Activated CD4-positive, CD25-positive, alpha-beta regulatory T cell (primary cell): ENCODE measurements around the gene ENOX2.
"Not testable (repeated sequence)": the region's sequence is repeated elsewhere in the genome, so short reads cannot be mapped to it uniquely, and the experiment has no call there.

Source experiments
- DNase-seq, 4 experiments: peaks; one replicate each; lab custom pipeline; 2025; lab: John Stamatoyannopoulos, UW

ENOX2 gene

DNA sequence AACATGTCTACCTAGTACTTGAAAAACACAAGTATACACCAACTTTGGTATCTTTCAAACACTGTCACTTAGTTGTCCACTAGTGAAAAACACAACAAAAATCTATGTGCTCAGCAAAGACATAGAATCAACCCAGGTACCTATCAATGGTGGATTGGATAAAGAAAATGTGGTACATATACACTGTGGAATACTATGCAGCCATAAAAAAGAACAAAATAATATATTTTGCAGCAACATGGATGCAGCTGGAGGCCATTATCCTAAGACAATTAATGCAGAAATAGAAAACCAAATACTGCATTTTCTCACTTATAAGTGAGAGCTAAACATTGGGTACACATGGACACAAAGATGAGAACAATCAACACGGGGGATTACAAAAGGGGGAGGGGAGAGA, 148.7 kb downstream of the ENOX2 start:
- DNase-seq, result no peak

DNA sequence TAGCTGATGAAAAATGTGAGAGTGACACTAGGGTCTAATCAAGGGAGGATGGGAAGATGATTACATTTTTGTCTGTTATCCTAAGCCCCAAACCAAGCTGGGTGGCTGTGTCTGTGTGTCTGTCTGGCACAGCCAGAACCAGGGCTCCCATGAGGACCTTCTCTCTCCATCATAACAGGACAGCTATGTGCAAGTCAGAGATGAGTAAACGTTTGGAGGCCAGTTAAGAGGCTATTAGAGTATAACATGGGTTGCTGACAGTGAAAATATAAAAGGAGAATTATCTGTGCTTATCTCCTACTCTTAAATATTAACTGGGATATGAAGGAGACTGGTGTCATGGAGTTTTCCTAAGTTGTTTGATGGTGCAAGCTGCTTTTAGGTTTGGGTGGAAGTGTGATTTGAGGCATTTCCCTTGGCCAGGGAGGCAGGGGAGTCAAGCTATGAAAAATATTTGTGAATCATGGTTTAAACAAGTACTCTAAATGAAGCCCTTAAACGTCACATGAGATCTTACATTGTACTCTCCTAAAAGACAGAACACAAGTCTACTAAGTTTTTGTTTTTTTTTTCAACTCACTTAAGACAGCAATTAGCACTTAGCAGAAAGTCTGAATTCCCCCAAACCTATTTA, 156.2 kb downstream of the ENOX2 start:
- no peak for DNase-seq

DNA sequence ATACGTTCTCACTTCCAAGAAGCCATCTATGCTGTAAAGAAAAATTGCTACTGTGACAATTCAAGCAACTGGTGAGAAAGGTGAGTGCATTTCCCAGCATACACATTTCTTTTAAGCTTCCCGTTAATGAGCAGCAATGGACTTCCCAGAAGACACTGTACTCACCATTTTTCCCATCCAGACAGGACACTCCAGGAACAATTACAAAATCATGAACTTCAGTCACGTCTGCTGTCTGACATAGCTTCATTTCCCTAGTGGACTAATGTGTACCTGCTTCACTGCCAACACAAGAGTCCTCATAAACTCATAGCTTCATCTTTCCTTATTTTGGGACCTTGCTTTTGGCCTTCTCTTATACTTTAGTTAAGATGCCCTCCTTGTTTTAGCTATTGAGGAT, 156.9 kb downstream of the ENOX2 start:
- DNase-seq, result no peak

DNA sequence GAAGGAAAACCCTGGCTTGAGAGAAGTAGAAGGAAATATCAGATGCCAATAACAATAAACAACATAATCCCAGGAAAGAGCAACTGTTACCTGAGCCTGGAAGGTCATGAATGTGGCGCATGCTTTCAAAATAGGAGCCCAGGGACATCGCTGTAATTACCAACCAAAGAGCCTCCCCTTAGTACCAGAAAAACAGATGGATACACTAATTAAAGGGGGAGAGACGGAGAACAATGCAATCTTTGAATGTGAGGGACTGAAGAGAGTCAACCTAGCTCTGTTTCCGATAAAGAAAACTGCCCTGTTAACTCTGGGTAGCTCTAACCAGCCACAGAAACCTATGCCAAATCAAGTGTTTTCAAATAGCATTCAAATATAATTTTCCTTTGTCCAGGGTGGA, 161.4 kb downstream of the ENOX2 start:
- DNase-seq, result no peak

DNA sequence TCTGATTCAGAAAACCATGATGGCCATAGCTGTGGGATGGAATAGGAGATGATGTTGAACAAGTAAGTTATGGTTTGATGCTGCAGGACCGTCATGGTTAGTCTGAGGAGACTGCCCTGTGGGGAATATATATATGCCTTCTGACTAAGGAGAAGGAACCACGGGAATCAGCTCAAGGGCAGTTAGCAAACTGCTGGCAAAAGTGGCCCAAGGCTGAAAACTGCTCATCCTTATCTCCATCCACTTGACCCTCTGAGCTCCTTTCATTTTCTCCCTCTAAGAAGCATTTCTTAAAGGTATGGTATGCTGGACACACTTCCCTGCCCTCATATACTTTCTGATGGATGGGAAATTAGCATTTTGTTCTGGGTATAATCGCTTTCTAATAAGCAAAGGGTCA, 161.9 kb downstream of the ENOX2 start:
- DNase-seq, result no peak

DNA sequence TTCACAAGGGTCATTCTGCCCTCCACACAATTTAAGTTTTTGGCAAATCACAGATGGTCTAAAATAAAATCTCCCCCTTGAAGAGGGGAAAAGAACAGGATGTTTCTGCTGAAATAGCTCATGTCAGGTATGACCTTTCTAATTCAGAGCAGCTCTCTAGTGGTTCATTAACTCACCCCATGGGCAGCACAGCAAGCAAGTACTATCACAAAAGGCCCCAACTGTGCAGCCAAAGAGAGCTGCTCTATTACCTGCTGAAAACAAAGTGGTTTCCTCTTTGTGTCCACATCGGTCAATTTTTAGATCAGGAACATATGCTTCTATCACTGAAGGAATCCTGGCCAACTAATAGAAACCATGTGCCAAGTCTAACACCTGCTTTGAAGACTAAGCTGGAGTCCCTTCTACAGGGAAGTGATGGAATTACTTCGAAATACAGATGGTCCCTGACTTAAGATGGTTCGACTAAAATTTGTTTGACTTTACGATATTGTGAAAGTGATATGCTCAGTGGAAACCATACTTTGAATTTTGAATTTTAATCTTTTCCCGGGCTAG, 164.3 kb downstream of the ENOX2 start:
- no peak for DNase-seq

DNA sequence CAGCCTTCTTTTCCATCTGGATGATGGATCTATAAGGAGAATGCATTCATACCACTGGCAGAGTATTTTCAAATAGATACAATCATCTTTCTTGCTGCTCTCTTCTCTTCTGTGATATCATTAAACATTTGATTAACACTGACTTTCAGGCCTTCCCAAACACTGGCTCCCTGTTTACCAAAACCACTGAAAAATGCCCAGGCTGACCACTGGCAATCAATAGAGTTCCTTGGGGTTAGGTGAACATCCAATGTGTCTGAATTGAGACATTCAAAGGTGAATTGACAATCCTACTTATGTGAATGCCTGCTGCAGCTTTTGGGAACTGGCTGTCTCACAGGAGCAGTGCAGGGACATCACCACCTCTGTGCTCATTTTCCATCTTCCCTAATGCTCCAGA, 168.3 kb downstream of the ENOX2 start:
- DNase-seq, result no peak

DNA sequence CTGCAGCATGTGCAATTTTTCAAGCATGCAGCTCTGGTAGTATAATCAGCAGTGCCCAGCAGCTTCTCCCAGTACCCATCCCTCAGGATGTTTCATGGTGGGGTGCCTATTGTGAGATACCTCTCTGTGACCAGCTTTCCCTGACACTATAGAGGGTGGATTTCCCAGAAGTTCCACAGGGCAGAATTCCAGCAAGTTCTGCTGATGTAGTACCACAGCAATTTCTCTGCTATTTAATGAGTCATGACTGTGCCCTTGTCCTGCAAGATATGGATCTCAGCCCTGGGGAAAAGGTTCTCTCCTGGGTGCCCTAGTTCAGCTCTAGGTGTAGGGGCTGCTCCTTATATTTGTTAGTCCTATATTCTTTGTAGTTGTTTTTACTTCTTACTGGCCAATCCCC, 174.8 kb downstream of the ENOX2 start:
- DNase-seq, result no peak

DNA sequence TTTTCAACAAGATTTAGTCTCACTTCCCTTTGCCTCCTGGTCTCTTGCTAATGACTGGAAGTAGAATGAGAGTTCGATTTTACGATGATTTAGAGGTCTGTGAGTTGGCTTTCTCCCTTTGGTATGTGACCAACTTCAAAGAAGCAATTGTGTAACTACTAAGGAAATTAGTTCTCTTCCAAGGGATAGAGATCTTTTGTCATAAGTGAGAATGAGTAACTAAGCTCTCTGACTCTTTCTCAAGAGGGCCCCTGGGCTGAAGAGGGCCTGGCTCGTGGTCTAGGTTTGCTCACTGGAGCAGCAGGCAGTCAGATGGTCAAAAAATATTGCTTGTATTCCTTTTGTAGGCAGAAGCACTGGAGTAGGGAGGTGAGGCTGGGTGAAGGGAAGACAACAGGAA, 176.3 kb downstream of the ENOX2 start:
- DNase-seq, result no peak

DNA sequence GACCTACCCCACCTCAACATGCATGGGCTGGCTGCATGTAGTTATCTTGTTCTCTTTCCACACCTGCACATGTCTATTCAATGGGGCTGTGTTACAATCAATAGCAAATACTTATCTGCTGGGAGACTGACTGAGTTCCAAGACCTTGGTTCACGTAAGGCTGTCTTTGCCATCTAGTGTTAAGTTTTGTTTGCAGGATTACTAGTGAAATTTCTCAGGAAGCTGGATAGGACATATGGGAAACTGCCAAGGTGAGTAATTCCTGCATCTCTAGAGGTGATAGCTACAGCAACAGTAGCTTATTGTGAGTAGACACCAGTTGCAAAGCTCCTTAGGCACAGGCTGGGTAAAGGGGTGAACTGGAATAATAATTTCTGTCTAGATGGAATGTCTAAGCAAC, 177.5 kb downstream of the ENOX2 start:
- DNase-seq, result no peak

DNA sequence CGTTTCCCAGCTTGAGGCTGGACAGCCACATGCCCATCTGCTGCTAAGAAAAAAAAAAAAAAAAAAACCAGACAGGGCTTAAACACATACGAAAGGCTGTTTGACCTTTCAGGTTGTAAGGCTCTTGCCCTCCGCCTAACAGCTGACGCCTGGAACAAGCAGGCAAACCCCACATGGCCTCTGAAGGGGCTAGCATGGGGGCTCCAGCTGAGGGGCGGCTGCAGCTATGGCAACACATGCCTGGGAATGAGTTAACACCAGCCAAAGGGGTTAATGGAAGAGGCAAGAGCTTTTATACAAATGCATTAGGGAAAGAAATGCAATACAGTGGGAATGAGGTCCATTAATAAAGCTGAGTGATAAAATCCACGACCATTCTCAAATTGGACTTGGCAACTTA, 183.6 kb downstream of the ENOX2 start:
- no peak for DNase-seq

DNA sequence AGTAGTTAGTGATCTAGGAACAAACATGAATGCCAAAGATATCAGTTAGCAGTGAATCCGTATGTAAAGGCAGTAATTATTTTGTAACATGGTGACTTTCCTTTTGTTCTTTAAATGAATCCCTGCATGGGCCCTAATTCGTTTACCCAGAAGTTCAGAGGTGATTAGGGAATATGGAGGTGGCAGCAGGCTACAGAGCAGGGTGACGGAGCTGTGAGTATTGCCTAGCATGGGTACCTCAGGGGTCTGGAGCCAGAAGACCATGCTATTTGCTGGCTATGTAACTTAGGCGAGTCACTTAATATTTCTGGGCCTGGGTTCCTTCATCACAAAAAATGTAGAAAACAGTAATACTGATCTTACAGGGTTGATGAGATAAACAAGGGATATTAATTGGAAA, 184.9 kb downstream of the ENOX2 start:
- DNase-seq, result no peak

DNA sequence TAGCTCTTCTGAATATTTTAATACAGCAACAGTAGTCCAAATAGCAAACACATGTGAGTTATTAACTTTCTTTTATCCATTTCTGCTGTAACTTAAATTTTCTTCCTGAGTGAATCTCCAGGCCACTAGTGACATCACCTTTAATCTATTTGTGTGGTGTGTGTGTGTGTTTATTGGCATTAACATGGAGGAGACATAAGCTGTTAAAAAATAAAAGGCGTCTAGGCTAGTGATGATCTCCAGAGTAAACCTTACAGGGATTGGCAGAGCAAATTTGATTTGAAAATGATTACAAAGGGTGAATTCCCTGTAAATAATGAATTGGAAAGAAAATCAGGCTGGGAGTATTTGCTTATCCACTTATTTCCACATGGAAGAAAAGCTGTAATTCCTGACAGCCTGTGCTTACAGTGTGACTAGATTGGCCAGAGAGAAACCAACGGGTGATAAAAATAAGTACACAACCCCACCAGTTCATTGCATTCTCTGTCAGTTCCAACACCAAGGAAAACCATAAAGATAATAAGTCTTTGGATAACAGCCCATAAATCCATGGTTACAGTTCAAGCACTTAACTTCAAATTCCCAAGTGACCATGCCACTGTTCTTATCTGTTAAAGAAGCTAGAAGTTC, 186.1 kb downstream of the ENOX2 start:
- DNase-seq, result no peak

DNA sequence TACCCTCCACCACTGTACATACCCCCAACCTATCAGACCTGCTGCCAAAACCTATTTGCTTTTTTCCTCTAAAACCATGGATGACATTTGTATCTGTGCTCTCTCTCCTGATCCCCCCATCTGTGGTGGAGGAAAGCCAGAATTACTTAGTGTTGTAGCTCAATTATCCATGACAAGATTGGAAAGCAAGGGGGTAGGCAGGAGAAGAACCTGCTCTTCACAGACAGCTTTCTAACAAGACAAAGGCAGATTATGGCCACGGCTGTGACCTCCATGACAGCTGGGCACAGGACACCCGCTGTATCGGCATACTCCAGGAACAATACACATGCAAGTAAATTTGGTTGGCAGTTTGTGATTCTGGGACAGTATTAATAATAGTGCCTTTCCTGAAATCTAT, 186.7 kb downstream of the ENOX2 start:
- DNase-seq, result no peak

DNA sequence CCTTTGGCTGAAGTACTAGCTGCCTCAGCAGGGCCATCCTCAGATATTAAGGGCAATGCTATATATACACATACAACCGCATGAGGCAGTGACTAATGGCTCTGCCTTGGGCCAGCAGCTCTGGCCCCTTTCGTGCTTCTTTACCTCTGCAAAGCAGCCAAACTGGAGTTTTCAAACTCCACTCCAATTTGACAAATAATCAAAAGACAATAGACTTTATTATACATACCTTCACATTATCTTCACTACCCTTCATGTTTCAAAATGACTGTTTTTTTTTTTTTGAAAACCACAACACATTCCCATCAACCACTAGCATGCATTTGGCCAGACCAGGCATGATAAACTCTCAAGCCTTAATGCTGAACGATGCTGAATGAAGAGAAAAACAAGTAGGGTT, 187.7 kb downstream of the ENOX2 start:
- no peak for DNase-seq

DNA sequence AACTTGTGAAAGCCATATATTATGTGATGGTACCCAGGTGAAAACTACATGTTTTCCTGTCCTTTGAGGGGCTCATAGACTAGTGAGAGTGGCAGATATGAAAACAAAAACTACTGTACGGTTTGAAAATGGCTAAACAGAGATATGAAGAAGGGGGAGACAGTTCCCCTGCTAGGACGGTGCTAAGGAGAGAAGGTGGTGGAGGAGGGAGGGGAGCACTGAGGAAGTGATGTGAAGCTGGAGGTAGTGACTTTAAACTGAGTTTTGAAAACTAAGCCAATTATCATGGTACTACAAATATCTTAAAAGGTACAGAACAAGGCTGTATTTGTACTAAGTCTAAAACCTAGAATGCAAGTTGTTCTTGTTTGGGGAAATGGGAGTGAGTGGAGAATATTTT, 188.3 kb downstream of the ENOX2 start:
- DNase-seq, result no peak

DNA sequence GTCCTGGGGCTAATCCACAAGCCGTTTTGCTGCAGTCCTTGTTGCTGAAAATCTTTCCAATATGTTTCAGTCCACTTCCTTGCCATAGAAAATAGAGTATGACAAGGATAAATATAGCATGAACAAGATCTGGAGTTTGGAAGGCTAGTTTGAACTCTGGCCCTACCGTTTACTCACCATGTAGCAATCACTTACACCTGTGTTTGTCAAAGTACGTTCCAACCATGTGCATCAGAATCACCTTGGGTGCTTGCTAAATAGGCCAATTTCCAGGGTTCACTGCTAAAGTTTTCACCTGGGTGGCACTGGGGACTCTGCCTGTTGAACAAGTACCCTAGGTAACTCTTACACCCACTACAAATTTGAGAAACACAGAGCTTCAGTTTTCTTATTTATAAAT, 188.9 kb downstream of the ENOX2 start:
- DNase-seq, result no peak

DNA sequence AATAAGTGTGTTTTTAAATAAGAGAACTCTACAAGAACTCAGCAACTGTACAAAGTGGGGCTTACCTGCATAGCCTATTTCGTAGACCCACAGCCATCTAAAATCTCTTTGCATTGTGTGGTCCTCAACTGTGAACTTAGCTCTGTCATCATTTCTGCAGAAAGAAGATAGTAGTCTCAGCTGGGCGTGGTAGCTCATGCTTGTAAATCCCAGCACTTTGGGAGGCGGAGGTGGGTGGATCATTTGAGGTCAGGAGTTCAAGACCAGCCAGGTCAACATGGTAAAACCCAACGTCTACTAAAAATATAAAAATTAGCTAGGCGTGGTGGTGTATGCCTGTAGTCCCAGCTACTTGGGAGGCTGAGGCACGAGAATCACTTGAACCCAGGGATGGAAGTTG, 193.8 kb downstream of the ENOX2 start:
- not testable (repeated sequence) for DNase-seq

DNA sequence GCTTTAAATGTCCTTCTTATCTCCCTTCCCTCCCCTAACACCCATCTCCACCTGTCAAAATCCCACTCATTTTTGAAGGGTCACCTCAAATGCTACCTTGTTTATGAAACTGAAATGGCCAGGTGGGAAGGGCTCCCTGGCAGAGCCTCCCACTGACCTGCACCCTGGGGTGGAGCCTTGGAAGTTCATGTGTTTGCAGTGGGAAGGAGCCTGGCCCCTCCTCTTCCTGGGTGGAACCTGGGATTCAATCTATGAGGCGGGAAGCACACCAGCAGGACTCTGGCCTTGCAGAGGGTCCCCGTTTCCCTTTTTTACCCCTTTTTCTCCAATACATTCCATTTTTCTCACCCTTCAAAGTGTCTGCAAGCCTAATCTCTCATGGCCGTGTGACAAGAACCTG, 197.4 kb downstream of the ENOX2 start:
- DNase-seq, result no peak

DNA sequence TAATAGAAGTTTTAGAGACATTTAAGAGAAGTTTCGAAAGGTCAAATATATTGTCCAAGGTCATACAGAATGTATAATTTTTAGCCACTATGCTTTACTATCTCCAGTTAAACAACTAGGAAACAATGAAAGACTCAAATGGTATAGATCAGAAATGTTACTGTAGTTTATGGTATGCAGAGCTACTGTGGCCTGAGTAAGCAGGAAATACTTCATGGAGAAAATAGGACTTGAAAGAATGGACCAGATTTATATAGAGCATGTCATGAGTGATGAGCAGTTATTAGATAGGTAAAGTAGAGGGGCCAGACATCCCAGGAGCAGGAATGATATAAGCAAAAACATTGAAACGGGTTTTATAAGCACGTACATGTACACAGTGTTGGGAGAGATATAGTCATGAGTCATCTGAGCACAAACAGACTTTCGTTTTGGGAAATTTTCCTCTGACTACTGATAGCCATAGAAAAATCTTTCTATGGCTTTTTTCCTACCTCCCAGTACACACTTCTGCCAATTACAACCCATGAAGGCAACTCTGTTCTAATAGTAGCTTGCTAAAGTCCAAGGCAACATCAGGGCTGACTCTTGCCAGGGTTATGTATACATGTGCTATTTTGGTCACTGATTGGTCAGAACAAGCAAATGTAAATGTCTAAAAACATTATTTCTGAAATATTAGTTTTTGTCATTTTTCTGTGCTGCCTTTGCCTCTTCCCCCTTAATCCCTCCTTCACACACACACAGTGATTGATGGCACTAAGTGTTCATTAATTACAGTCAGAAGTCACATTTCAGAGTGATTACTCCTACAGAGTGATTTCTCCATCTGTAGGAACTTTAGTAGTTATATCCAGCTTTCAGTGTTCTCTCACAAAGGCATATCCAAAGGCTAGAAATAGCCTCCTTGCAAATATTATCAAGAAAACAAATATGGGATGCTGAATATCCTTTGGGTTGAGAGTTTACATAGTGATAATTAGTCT, 198.7 kb downstream of the ENOX2 start:
- DNase-seq, result no peak

DNA sequence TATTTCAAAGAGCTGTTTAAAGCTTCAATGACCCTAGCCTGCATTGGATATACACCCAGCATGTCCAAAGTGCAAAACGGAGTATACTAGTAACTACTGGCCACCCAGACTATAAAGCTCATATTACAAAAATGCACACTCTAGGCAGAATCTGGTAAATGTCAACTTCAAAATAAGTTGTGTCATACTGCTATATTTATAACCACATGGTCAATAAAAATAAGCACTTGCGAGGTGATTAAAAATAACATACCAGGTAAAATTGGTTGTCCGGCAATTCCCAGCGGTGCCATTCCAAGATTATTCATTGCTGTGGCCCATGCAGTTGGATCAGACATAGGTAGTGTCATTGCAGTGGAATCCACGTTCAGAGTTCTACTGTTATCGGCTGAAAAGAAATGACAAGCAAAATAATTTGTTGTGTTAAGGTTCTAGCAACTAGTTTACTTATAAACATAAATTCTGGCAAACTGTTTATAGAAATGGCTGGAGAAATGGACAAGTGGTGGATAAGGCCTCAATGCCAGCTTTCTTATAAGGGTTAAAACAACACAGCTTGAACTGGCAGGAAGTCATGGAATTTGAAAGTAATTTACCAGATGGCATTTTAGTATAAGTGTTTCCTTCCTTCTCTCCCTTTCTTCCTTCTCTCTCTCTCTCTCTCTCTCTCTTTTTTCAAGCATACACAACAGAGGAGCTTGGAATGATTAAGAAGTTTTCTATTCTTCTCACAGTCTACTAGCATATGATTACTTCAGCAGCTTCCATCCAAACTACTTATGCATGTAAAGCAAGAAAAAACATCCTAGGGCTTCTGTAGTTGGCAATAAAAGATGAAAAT, 199.9 kb downstream of the ENOX2 start:
- DNase-seq, result no peak

DNA sequence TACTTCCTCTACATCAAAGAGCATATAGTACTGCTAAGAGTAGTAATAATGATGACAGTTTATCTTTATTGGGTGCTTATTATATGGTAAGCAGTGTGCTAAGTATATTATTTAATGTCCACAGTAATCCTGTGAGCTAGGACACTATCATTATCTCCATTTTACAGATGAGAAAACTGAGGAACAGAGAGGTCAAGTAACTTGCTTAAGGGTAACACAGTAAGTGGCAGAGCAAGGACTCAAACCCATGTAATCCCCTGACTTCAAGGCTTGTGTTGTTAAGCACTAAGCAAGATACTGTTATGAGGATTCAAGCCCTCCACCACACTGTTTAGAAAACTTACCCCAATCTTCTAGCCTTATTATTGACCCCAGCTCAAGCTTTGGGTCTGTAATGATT, 202.4 kb downstream of the ENOX2 start:
- no peak for DNase-seq
